Stimulated activated CD4-positive, alpha-beta T cell treated with anti-CD3 and anti-CD28 coated beads, Interleukin-1b, Interleukin-23, amount 100 ng/mL, for 1 hour (primary cell): ENCODE measurements around the gene PLET1.

Source experiments
- DNase-seq, 2 donors: peaks; one replicate each; pipeline ENCODE4 v3.0.0-alpha.2; 2020; ENCODE audit warnings: low read depth in 2 of 2

PLET1 gene

GRCh38 chr11:112241486-112241885 lies 19.2 kb downstream of the PLET1 start:
- no peak for DNase-seq

GRCh38 chr11:112238041-112238440 lies 22.6 kb downstream of the PLET1 start:
- no peak for DNase-seq

DNA sequence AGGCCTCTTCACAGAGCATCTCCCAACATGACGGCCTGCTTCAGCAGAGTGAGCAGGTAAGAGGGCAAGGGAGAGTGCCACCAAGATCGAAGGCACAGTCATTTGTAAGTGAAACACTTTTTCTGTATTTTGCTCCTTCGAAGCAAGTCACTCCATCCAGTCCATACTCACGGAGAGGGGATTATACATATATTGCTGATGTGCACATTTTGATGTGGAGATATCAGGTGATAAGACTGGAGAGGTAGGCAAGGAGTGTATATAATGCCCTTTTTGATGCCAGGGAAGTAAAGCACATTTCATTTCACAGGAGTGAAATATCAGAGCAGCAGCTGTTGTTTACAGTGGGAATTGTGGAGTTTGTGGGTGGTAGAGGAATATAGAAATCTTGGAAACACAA lies 23.2 kb downstream of the PLET1 start:
- no peak for DNase-seq

- DNase-seq, result no peak
Observed at GRCh38 chr11:112235750-112236390, 24.8 kb downstream of the PLET1 start.

GRCh38 chr11:112231952-112232351 lies 28.7 kb downstream of the PLET1 start:
- no peak for DNase-seq

- no peak for DNase-seq
Observed at GRCh38 chr11:112229746-112230433, 30.8 kb downstream of the PLET1 start.

DNA sequence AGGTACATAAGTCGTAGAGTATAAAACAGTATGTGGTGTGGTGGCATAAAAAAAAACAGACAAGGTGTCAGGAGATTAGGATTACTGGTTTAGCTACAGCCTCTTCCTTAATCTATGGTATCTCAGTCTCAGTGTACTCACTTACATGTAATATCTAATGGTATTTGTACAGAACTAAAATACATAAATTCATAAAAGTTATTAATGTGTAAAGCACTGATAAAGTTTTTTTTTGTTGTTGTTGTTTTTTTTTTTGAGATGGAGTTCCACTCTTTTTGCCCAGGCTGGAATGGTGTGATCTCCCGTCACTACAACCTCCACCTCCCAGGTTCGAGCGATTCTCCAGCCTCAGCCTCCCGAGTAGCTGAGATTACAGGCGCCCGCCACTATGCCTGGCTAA lies 31.5 kb downstream of the PLET1 start:
- no peak for DNase-seq

- DNase-seq, result no peak
Observed at GRCh38 chr11:112228706-112229105, 32.0 kb downstream of the PLET1 start.

DNA sequence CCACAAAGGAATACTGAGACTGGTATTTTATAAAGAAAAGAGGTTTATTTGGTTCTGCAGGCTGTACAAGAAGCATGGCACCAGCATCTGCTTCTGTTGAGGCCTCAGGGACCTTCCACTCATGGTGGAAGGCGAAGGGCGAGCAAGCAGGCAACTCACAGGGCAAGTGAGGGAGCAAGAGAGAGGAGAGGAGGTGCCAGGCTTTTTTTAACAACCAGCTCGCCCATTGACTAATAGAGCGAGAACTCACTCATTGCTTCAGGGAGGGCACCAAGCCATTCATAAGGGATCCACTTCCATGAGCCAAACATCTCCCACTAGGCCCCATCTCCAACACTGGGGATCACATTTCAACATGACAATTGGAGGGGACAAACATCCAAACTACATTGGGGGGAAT lies 33.2 kb downstream of the PLET1 start:
- DNase-seq, result no peak

GRCh38 chr11:112226831-112227401 lies 33.7 kb downstream of the PLET1 start:
- no peak for DNase-seq

DNA sequence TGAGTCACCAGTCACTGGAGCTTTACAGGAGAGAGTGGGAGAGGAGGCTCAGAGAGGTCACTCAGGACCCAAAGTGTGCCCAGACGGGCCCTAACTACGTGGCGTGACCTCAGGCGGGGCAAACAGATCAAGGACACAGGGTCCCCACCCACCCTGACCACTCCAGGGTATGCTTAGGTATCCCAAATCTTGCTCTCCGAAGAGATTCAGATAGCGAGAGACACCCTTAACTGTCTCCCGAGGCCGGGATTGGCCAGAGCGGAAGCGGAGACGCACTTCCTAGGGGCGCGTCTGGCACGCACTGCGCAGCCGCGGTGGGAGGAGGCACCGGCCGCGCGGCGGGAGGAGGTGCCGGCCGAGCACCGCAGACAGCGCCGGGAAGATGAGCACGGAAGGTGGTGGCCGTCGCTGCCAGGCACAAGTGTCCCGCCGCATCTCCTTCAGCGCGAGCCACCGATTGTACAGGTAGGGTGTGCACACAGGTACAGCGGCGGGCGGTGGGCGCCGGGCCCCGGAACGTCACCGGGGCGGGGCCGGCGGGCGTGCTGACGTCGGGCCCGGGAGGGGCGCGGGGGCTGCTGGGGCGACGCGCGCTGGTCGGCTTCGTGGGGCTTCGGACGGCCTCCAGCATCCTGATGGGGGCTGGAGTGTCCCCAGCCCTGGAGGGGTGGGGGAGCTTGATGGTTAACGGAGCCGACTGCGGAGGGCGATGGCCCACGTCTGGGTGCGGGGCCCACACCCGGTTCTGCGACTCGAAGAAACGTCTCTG lies 34.4 kb downstream of the PLET1 start, which contains the start of gene PTS:
Gene PTS, plus strand, starts transcription at position 367 of the 769 bp plus-strand sequence. Its CDS starts 16 bp downstream, at position 383.
- peak; percentile 57 for DNase-seq

DNA sequence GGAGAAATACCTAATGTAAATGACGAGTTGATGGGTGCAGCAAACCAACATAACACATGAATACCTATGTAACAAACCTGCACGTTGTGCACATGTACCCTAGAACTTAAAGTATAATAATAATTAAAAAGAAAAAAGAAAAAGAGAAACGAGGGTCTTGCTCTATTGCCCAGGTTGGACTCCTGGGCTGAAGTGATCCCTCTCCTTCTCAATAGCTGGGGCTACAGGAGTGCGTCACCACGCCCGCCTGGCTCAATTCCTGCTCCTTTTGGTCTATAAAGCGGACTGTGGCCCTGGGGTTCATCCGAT lies 35.0 kb downstream of the PLET1 start:
- DNase-seq, result no peak

DNA sequence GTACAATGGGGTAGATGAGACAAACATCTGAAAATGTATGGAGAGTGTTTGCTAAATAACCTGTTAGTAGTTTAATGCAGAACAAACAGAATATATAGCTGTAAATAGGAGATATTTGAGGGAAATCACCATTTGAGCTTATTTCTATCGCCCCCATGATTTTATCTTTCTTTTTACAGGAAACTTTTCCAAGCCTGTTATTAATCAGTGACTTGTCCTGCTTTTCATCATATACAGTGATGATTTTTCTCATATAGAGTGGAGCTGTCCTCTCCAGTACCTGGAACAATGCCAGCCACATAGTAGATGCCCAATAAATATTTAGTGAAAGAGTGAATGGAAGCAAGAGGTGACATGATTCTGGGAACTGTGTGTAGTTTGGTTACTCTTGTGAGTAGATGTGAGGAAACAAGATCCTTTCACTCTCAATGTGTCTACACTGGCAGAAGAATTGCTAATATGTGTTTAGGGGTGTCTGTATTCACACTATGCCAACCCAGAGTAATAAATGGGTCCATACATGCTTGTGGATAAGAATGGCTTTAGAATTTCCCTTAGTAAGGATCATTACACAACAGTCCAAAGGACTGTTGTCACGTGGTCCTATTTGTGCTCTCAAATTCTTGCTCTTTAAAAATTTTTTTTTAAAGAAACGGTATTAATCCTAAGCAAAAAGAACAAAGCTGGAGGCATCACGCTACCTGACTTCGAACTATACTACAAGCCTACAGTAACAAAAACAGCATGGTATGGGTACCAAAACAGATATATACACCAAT lies 36.7 kb downstream of the PLET1 start:
- DNase-seq, result no peak

DNA sequence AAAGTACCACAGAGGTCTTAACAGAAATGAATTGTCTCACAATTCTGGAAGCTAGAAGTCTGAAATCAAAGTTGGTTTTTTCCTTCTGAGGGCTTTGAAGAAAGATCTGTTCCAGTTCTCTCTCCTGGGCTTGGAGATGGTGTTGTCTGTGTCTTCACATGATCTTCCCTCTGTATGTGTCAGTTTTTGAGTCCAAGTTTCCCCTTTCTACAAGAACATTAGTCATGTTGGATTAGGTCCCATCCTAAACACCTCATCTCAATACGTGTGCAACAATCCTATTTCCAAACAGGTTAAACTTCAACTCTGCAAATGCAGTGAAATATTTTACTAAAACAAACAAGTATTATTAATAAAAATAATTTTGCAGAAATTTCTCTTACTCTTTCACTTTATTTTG lies 37.5 kb downstream of the PLET1 start:
- DNase-seq, result no peak

DNA sequence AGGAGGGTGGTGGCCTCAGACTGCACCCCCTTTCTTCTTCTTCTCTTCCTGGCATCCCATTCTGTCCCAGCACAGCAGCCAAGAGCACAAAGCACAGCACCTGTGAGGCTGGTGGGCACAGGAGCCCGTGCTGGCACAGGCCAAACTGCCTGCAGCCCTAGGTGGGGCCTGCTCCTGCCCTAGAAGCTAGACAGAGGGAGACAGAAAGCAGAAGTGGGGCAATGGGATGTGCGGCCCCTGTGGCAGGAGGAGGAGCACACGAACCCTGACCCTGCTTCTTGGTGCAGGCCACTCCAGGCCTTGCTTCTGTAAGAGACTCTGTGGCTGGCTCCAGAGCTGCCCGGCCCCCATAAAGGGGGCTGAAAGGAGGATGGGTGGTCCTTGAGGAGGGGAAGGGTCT lies 38.4 kb downstream of the PLET1 start:
- no peak for DNase-seq

DNA sequence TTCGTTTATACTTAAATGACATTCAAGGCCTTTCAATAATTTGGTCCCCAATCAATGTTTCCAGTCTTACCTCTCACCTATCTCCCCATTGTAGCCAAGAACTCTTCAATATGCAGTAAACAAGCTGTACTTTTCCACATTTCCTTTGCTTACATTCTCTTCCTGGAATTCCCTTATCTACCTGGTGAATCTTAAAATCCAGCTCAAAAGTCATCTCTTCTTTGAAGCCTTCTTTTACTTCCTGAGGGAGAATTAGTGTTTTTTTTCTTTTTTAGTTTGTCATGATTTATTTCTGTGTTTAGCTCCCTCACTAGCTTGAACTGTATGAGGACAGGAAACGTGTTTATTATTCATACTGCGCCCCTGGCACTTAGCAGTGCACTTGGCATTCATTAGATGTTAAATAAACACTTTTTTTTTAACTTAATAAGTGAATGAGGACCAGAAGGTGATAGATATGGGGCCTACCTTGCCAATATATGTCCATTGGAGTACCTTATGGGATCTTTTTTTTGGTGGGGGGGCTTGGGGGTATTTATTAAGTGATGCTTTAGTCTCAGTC lies 39.3 kb downstream of the PLET1 start:
- no peak for DNase-seq

DNA sequence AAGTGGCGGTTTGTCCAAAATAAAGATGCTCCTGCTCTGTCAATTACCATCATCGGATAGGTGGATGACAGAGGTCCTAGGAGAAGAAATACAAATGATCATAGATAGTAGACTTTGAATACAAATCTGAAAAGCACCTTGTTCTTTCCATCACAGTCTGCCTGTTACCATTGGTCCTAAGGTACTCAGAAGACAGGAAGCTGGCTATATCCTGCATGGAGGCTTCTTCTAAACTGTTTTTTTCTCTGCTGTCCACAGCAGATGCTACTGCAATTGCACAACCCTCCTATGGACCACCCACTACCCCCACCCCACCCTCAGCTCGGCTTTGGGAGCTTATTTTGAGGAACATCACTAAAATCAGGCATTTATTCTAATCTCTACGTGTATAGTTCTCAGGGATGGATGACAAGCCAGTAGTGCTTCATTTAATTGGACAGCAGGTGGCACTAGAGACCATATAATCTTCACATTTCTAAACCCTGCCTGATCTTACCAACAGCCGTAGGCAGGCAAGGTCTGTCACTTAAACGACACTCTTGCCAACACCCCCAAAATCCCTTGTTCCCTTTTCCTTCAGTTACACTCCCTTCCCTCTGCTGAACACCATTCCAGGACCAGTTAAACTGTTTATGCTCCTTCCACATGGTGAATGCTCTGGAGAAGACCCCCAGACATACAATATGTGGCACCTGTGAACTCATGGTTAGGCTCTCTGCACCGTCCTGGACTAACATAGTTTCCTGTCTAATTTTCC lies 41.0 kb downstream of the PLET1 start:
- DNase-seq, result peak in 1 of 2 donors; percentile 5

GRCh38 chr11:112216561-112217105 lies 44.0 kb downstream of the PLET1 start:
- no peak for DNase-seq

GRCh38 chr11:112215621-112216020 lies 45.0 kb downstream of the PLET1 start:
- DNase-seq, result no peak

DNA sequence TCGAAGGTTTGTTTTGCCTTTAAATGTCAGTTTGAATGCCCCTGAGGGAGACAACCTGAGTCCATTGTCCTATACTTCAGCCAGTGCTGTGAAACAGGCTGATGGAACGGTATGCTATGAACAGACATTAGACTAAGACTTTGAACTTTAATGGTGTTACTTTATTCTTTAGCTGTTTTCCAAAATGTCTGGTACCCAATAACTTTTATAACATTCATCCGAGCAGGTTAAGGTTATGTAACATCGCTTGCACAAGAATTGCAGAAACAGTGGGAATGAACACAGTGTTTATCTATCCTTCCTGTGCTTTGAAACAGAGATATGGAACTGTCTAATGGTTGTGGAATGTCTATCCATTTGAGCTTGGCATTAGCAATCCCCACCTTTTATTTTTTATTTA lies 46.9 kb downstream of the PLET1 start:
- DNase-seq, result no peak
